ENCODE measurements around the gene CPM.

DNA sequence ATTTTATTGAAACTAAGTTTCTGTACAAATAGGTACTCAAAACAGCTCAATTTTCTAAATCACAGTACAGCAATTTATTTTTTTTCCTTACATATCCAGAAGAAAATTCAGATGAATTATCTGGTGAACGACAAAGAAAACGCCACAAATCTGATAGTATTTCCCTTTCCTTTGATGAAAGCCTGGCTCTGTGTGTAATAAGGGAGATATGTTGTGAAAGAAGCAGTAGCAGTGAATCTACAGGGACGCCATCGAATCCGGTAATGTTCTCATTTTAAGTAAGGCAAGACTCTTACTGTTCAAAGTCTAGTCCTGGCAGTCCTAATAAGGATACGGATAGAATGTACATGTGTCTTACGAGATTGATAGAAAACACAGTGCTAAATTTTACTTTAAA is 104.3 kb downstream of the CPM start:
- TF ChIP-seq POLR2A (IDR thresholded peaks at IDR 0.05; ENCODE audit: low read length) (no peak), CTCF (IDR thresholded peaks at IDR 0.05) (no peak), CHD4 (IDR thresholded peaks at IDR 0.05; ENCODE audit: borderline replicate concordance) (no peak)

Data from A549 (cell line).